BLaER1 treated with 17β-estradiol and CSF1 and Interleukin-3, amounts not matched to agents 10 nM and 100 nM (cell line): ENCODE data around the gene MRPL4.

Source experiments
- H3K27ac ChIP-seq, 11 experiments: shearing (Covaris generic); formaldehyde crosslinking; 2 replicates each; pipeline ENCODE4 v1.8.1; 2022
- H3K27me3 ChIP-seq, 11 experiments: shearing (Covaris generic); formaldehyde crosslinking; 2 replicates each; pipeline ENCODE4 v1.8.1; 2022
- H3K36me3 ChIP-seq, 11 experiments: shearing (Covaris generic); formaldehyde crosslinking; 2 replicates each; pipeline ENCODE4 v1.8.1; 2022
- H3K4me1 ChIP-seq, 10 experiments: shearing (Covaris generic); formaldehyde crosslinking; 2 replicates each; pipeline ENCODE4 v1.8.1; 2022
- H3K4me2 ChIP-seq, 11 experiments: shearing (Covaris generic); formaldehyde crosslinking; 2 replicates each; pipeline ENCODE4 v1.8.1; 2022
- H3K4me3 ChIP-seq, 10 experiments: shearing (Covaris generic); formaldehyde crosslinking; 2 replicates each; pipeline ENCODE4 v1.8.1; 2022
- H3K9ac ChIP-seq, 11 experiments: shearing (Covaris generic); formaldehyde crosslinking; 2 replicates each; pipeline ENCODE4 v1.8.1; 2022
- H3K9me3 ChIP-seq, 11 experiments: shearing (Covaris generic); formaldehyde crosslinking; replicated peaks in 1 of 11; 2 replicates each; pipeline ENCODE4 v1.8.1; 2022
- H4K20me1 ChIP-seq, 11 experiments: shearing (Covaris generic); formaldehyde crosslinking; 2 replicates each; pipeline ENCODE4 v1.8.1; 2022
- Cebpa-rat ChIP-seq, 11 experiments: shearing (Covaris generic); IDR thresholded peaks; 2 replicates each; pipeline ENCODE4 v1.8.1; 2022

The MRPL4 gene

GRCh38 chr19:10283301-10284064 lies 31.5 kb downstream of the MRPL4 start:
- Histone ChIP-seq H3K27me3 (peaks cover 11 to 23% (median 20%) of the 10 kb centered on the region in 11 experiments), H3K36me3 (peaks cover 24 to 78% (median 39%) of the 10 kb centered on the region in 11 experiments), H3K4me2 (peak overlapping the region in 3 of 11 experiments; percentile 0 to 86 (median 84); a peak in 5 of 22 replicates), H3K27ac (peak overlapping the region in 1 of 11 experiments; percentile 77; a peak in 2 of 22 replicates), H3K4me1 (peaks cover 47 to 98% (median 53%) of the 10 kb centered on the region in 10 experiments), H3K9ac (peak overlapping the region in 2 of 11 experiments; percentile 35 to 67; a peak in 3 of 22 replicates), H4K20me1 (peaks cover 0 to 96% (median 11%) of the 10 kb centered on the region in 11 experiments; a peak in 12 of 22 replicates), H3K9me3 (peaks cover 0 to 4% (median 0%) of the 10 kb centered on the region in 11 experiments; a peak in 2 of 22 replicates), H3K4me3 (no peak overlapping the region)
- no peak for TF ChIP-seq Cebpa-rat (IDR thresholded peaks at IDR 0.05)

DNA sequence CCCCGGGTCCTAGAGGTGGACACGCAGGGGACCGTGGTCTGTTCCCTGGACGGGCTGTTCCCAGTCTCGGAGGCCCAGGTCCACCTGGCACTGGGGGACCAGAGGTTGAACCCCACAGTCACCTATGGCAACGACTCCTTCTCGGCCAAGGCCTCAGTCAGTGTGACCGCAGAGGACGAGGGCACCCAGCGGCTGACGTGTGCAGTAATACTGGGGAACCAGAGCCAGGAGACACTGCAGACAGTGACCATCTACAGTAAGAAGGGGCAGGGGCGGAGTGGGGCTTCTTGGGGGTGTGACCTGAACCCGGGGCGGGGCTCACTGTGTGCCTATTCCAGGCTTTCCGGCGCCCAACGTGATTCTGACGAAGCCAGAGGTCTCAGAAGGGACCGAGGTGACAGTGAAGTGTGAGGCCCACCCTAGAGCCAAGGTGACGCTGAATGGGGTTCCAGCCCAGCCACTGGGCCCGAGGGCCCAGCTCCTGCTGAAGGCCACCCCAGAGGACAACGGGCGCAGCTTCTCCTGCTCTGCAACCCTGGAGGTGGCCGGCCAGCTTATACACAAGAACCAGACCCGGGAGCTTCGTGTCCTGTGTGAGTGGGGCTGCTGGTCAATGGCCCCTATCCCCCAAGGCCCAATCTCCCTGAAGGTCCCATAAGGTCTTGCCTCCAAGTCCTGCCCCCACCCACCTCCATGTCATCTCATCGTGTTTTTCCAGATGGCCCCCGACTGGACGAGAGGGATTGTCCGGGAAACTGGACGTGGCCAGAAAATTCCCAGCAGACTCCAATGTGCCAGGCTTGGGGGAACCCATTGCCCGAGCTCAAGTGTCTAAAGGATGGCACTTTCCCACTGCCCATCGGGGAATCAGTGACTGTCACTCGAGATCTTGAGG lies 32.3 kb downstream of the MRPL4 start:
- H3K4me1 ChIP-seq, result peaks cover 55 to 98% (median 60%) of the 10 kb centered on the region in 10 experiments
- H3K27ac ChIP-seq, result peak overlapping the region in 1 of 11 experiments; percentile 77; a peak in 1 of 22 replicates
- H3K36me3 ChIP-seq, result peaks cover 24 to 69% (median 39%) of the 10 kb centered on the region in 11 experiments
- TF ChIP-seq Cebpa-rat (IDR thresholded peaks at IDR 0.05), result no peak
- peaks cover 0 to 6% (median 0%) of the 10 kb centered on the region in 11 experiments; a peak in 3 of 22 replicates for H3K9me3 ChIP-seq
- peak overlapping the region in 5 of 11 experiments; percentile 84 to 96 (median 94); a peak in 8 of 22 replicates for H3K4me2 ChIP-seq
- peak overlapping the region in 1 of 11 experiments; percentile 35; a peak in 2 of 22 replicates for H3K9ac ChIP-seq
- peaks cover 0 to 88% (median 12%) of the 10 kb centered on the region in 11 experiments; a peak in 12 of 22 replicates for H4K20me1 ChIP-seq
- H3K4me3 ChIP-seq, result no peak overlapping the region
- H3K27me3 ChIP-seq, result peaks cover 19 to 32% (median 28%) of the 10 kb centered on the region in 11 experiments

- Histone ChIP-seq H3K4me3 (no peak overlapping the region), H3K4me1 (peaks cover 54 to 97% (median 59%) of the 10 kb centered on the region in 10 experiments), H3K9ac (no peak overlapping the region), H3K36me3 (peaks cover 24 to 63% (median 39%) of the 10 kb centered on the region in 11 experiments), H3K27me3 (peaks cover 25 to 38% (median 34%) of the 10 kb centered on the region in 11 experiments), H3K4me2 (peak overlapping the region in 8 of 11 experiments; percentile 84 to 96 (median 90); a peak in 12 of 22 replicates), H3K9me3 (peaks cover 0 to 7% (median 0%) of the 10 kb centered on the region in 11 experiments; a peak in 3 of 22 replicates), H4K20me1 (peaks cover 0 to 83% (median 13%) of the 10 kb centered on the region in 11 experiments; a peak in 15 of 22 replicates), H3K27ac (peak overlapping the region in 3 of 11 experiments; percentile 64 to 77 (median 76); a peak in 3 of 22 replicates)
- no peak for TF ChIP-seq Cebpa-rat (IDR thresholded peaks at IDR 0.05)
These were observed 32.9 kb downstream of the MRPL4 start for GRCh38 chr19:10284960-10285278.

- Histone ChIP-seq H3K4me3 (no peak overlapping the region), H3K4me1 (peaks cover 54 to 97% (median 59%) of the 10 kb centered on the region in 10 experiments), H3K27me3 (peaks cover 30 to 42% (median 39%) of the 10 kb centered on the region in 11 experiments), H3K27ac (peak overlapping the region in 8 of 11 experiments; percentile 51 to 77 (median 66); a peak in 13 of 22 replicates), H4K20me1 (peaks cover 4 to 83% (median 17%) of the 10 kb centered on the region in 11 experiments; a peak in 19 of 22 replicates), H3K36me3 (peaks cover 24 to 58% (median 39%) of the 10 kb centered on the region in 11 experiments), H3K9ac (peak overlapping the region in 3 of 11 experiments; percentile 27 to 72 (median 45); a peak in 3 of 22 replicates), H3K4me2 (peak overlapping the region; percentile 18 to 96 (median 88); a peak in 21 of 22 replicates), H3K9me3 (peaks cover 0 to 7% (median 0%) of the 10 kb centered on the region in 11 experiments; a peak in 3 of 22 replicates)
- TF ChIP-seq Cebpa-rat (IDR thresholded peaks at IDR 0.05), result no peak
These were observed 33.4 kb downstream of the MRPL4 start for GRCh38 chr19:10285393-10285792.

GRCh38 chr19:10286803-10287737 lies 35.1 kb downstream of the MRPL4 start, which contains the start of gene ICAM4:
Gene ICAM4 (plus strand): TSS chr19:10286955. CDS start chr19:10287013, 58 bp downstream.
- peaks cover 0 to 7% (median 0%) of the 10 kb centered on the region in 11 experiments; a peak in 3 of 22 replicates for H3K9me3 ChIP-seq
- H3K4me3 ChIP-seq, result peak within 1 kb of the TSS; percentile 7 to 67 (median 48)
- peaks cover 47 to 59% (median 55%) of the 10 kb centered on the region in 11 experiments for H3K27me3 ChIP-seq
- peak within 1 kb of the TSS in 10 of 11 experiments; percentile 32 to 77 (median 62); a peak in 19 of 22 replicates for H3K27ac ChIP-seq
- peaks cover 67 to 99% (median 74%) of the 10 kb centered on the region in 10 experiments for H3K4me1 ChIP-seq
- peak within 1 kb of the TSS; percentile 83 to 96 (median 88) for H3K4me2 ChIP-seq
- H3K36me3 ChIP-seq, result peaks cover 20 to 43% (median 38%) of the 10 kb centered on the region in 11 experiments
- peak within 1 kb of the TSS; percentile 20 to 72 (median 58); a peak in 20 of 22 replicates for H3K9ac ChIP-seq
- H4K20me1 ChIP-seq, result peaks cover 21 to 83% (median 34%) of the 10 kb centered on the region in 11 experiments; a peak in 21 of 22 replicates
- no peak for TF ChIP-seq Cebpa-rat (IDR thresholded peaks at IDR 0.05)

DNA sequence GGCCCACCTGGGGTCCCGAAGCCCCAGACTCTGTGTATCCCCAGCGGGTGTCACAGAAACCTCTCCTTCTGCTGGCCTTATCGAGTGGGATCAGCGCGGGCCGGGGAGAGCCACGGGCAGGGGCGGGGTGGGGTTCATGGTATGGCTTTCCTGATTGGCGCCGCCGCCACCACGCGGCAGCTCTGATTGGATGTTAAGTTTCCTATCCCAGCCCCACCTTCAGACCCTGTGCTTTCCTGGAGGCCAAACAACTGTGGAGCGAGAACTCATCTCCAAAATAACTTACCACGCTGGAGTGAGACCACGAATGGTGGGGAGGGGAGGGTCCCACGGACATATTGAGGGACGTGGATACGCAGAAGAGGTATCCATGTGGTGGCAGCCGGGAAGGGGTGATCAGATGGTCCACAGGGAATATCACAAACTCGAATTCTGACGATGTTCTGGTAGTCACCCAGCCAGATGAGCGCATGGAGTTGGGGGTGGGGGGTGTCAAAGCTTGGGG lies 36.7 kb downstream of the MRPL4 start:
- no peak for TF ChIP-seq Cebpa-rat (IDR thresholded peaks at IDR 0.05)
- Histone ChIP-seq H3K4me1 (peaks cover 80 to 100% (median 86%) of the 10 kb centered on the region in 10 experiments), H3K9me3 (peaks cover 0 to 20% (median 4%) of the 10 kb centered on the region in 11 experiments; a peak in 8 of 22 replicates), H3K27ac (no peak overlapping the region), H3K9ac (peak overlapping the region in 4 of 11 experiments; percentile 12 to 30 (median 24); a peak in 3 of 22 replicates), H3K27me3 (peaks cover 63 to 76% (median 72%) of the 10 kb centered on the region in 11 experiments), H3K4me3 (peak overlapping the region; percentile 38 to 67 (median 52)), H3K36me3 (peaks cover 19 to 27% (median 24%) of the 10 kb centered on the region in 11 experiments), H3K4me2 (peak overlapping the region; percentile 83 to 96 (median 88)), H4K20me1 (peaks cover 24 to 77% (median 40%) of the 10 kb centered on the region in 11 experiments)
